Lung (tissue), 12 donors: ENCODE results near the gene SLA2. TPM values are rescaled to one million over a fixed set of nuclear protein-coding genes. Genes with fewer than 3 reads are reported as not detected.

Experiments
- ATAC-seq: fragments of 200-7000 bp; cut with Tn5 transposase; one replicate; pipeline ENCODE4 v1.9.1; 2020; ENCODE audit warnings: moderate number of reproducible peaks; ENCODE audit not compliant: insufficient read depth, low FRiP score
- DNase-seq, 3 donors: peaks; one replicate each; pipeline ENCODE4 v3.0.0-alpha.2; 2013 to 2017
- H3K27ac ChIP-seq, 2 donors: one replicate each; pipeline ENCODE4 v1.5.1; 2013; ENCODE audit warnings: mild to moderate bottlenecking in 2 of 2, moderate library complexity in 2 of 2, control low read depth in 1 of 2, inconsistent platforms in 1 of 2, low read depth in 1 of 2, low read length in 1 of 2
- H3K27me3 ChIP-seq, 3 donors: one replicate each; pipeline ENCODE4 v1.5.1; 2013; ENCODE audit warnings: low read length in 2 of 3; ENCODE audit not compliant: control insufficient read depth in 3 of 3, insufficient read depth in 3 of 3
- H3K36me3 ChIP-seq, 4 donors: one replicate each; pipeline ENCODE4 v1.5.1; 2013; ENCODE audit warnings: low read length in 4 of 4, mild to moderate bottlenecking in 1 of 4, moderate library complexity in 1 of 4; ENCODE audit not compliant: control insufficient read depth in 4 of 4, insufficient read depth in 4 of 4
- H3K4me1 ChIP-seq, 5 donors: one replicate each; pipeline ENCODE4 v1.5.1; 2013; ENCODE audit warnings: low read length in 5 of 5, mild to moderate bottlenecking in 2 of 5, moderate library complexity in 1 of 5; ENCODE audit not compliant: control insufficient read depth in 5 of 5, insufficient read depth in 5 of 5
- H3K4me3 ChIP-seq: one replicate; pipeline ENCODE4 v1.5.1; 2013; ENCODE audit warnings: mild to moderate bottlenecking, control low read depth, moderate library complexity
- H3K9ac ChIP-seq, 2 donors: one replicate each; pipeline ENCODE4 v1.5.1; 2013; ENCODE audit warnings: low read length in 2 of 2, control low read depth in 1 of 2; ENCODE audit not compliant: insufficient read depth in 1 of 2
- H3K9me3 ChIP-seq, 4 donors: one replicate each; pipeline ENCODE4 v1.5.1; 2013; ENCODE audit warnings: low read length in 3 of 4, mild to moderate bottlenecking in 1 of 4, moderate library complexity in 1 of 4; ENCODE audit not compliant: control insufficient read depth in 4 of 4, insufficient read depth in 3 of 4
- WGBS, 2 donors: extraction: QIAGEN DNeasy Blood & Tissue Kit; methylation state at CpG; one replicate each; pipeline ENCODE4 v1.1.7; 2013; 5-methylcytosine and 5-hydroxymethylcytosine counted together
- polyA plus RNA-seq, 2 donors: library from polyadenylated mRNA; stranded (reverse); fragments of 200-250 nt; gene quantifications; one replicate each; pipeline ENCODE4 v1.2.1, GENCODE V29; 2013
- total RNA-seq, 2 donors: library from RNA; depleted of rRNA in 1 of 2; stranded (reverse); fragments of >200 nt in 1 of 2; gene quantifications; one replicate each; pipeline ENCODE4 v1.2.1, GENCODE V29; 2014 to 2021
- TF ChIP-seq, protein P1 (sequence below): IDR thresholded peaks from 2 replicates; pipeline ENCODE4 v1.5.1; 2012; ENCODE audit warnings: mild to moderate bottlenecking; ENCODE audit errors: control extremely low read depth, extremely low read depth
- donor health status: control.
- donor health status: control.
- donor health status: Bipolar disorder and iron deficiency.
- donor health status: healthy.
- donor health status: DM: yes; HTN: yes; CAD: no.

Gene SLA2
- total and polyA plus RNA-seq, 4 donors = 0.87 to 1.8 (median 1.6) TPM

DNA sequence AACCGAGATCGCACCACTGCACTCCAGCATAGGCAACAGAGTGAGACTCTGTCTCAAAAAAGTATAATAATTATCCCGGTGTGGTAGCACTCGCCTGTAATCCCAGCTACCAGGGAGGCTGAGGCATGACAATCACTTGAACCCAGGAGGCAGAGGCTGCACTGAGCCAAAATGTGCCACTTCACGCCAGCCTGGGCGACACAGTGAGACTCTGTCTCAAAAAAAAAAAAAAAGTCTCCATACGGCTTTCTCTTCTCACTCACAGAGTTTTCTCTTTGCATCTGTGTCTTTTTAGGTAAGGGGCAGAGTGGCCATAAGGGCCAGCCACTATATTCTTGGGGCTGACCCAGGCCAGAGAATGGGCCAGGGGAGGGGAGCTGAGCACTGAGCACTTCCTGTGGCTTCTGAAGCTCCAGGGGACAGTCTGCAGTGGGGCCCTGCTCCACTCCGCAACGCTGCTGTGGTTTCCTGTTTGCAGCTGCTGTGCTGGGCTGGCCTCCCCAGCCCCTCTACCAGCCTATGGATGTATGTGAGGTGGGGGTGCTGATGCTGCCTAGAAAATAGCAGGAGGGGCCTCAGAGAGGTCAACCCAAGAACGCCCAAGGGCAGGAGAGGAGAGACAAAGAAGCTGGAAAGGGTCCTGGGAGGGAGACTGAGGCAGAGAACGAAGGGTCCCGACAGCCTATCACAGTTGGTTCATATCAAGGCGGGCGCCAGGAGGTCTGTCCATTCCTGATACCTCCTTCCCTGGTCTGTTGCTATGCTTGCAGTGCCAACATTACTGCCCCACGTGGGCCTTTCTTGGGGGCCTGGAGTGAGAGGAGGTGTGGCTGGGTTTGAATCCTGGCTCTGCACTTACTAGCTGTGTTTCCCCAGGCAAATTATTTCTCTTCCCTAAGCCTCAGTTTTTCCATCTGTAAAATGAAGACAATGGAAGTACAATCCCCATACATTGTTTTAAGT lies 16.0 kb downstream of the SLA2 start:
- WGBS, 2 donors = 47 to 66% methylated on average over 15 of the region's 15 CpGs
- no peaks in the 10 kb centered on the region for H3K4me1 ChIP-seq
- TF ChIP-seq, protein P1, sequence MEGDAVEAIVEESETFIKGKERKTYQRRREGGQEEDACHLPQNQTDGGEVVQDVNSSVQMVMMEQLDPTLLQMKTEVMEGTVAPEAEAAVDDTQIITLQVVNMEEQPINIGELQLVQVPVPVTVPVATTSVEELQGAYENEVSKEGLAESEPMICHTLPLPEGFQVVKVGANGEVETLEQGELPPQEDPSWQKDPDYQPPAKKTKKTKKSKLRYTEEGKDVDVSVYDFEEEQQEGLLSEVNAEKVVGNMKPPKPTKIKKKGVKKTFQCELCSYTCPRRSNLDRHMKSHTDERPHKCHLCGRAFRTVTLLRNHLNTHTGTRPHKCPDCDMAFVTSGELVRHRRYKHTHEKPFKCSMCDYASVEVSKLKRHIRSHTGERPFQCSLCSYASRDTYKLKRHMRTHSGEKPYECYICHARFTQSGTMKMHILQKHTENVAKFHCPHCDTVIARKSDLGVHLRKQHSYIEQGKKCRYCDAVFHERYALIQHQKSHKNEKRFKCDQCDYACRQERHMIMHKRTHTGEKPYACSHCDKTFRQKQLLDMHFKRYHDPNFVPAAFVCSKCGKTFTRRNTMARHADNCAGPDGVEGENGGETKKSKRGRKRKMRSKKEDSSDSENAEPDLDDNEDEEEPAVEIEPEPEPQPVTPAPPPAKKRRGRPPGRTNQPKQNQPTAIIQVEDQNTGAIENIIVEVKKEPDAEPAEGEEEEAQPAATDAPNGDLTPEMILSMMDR = no peak
- no peak overlapping the region for H3K4me3 ChIP-seq
- H3K27me3 ChIP-seq = no peaks in the 10 kb centered on the region
- H3K9ac ChIP-seq = no peak overlapping the region
- DNase-seq (peak in 1 of 3 donors; percentile 24), ATAC-seq (no peak)
- no peaks in the 10 kb centered on the region for H3K9me3 ChIP-seq
- no peaks in the 10 kb centered on the region for H3K36me3 ChIP-seq
- no peak overlapping the region for H3K27ac ChIP-seq

DNA sequence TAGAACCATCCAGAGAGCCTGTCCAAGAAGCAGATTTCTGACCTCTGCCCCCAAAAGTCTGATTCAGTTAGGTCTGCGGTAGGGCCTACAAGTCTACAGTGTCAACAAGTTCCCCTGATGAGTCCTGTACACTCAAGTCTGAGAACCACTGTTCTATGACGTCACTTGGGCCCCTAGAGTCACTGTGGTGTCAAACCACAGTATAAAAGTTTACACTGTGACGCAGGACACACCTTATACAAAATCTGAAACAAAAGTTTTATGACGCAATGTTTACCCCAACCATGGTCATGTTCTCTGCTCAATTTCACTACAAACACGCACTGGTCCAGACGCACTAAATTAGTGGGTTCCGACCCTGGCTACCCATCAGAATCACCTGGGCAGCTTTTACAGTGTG lies 17.9 kb downstream of the SLA2 start:
- Histone ChIP-seq H3K4me1 (peaks cover 0 to 3% (median 0%) of the 10 kb centered on the region in 5 donors), H3K9ac (no peak overlapping the region), H3K36me3 (no peaks in the 10 kb centered on the region), H3K4me3 (no peak overlapping the region), H3K27ac (no peak overlapping the region), H3K27me3 (no peaks in the 10 kb centered on the region), H3K9me3 (no peaks in the 10 kb centered on the region)
- 85% methylated on average over 7 of the region's 7 CpGs for WGBS, 2 donors
- no peak for DNase-seq
- no peak for ATAC-seq
- TF ChIP-seq, protein P1 = no peak

DNA sequence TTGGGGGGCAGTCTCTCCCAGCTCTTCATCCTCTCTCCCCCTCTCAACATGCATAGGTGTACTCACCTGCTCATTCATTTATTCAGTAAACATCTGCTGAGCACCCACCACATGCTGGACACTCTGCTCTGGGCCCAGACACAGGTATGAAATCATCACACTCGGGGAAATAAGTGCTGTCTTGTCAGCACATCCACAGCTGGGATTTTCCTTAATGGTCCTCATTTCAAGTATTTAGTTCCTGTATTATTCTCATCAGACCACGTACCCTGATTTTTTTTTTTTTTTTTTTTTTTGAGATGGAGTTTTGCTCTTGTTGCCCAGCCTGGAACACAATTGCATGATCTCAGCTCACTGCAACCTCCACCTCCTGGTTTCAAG lies 21.1 kb downstream of the SLA2 start:
- H3K27me3 ChIP-seq = no peaks in the 10 kb centered on the region
- DNase-seq (no peak), ATAC-seq (no peak)
- TF ChIP-seq, protein P1 = no peak
- H3K27ac ChIP-seq = no peak overlapping the region
- H3K9me3 ChIP-seq = no peaks in the 10 kb centered on the region
- WGBS, 2 donors = 79 to 94% methylated on average over 2 of the region's 2 CpGs
- no peak overlapping the region for H3K4me3 ChIP-seq
- H3K9ac ChIP-seq = no peak overlapping the region
- peaks cover 0 to 3% (median 0%) of the 10 kb centered on the region in 5 donors for H3K4me1 ChIP-seq
- H3K36me3 ChIP-seq = no peaks in the 10 kb centered on the region
